HepG2 (cell line): ENCODE results near the gene KRT76. TPM values are rescaled to one million over a fixed set of nuclear protein-coding genes. Genes with fewer than 3 reads are reported as not detected.

Experiments
- ATAC-seq: fragments of 200-7000 bp; cut with Tn5 transposase; 3 replicates; pipeline ENCODE4 v1.9.1; 2020; ENCODE audit warnings: mild to moderate bottlenecking, moderate library complexity
- BruUV-seq: library from RNA; stranded (reverse); fragments of 400-500 nt; replicated peaks from 2 replicates; lab custom pipeline; 2021; lab: Mats Ljungman, UMichigan
- CTCF ChIA-PET: fragments of 300-600 bp; formaldehyde crosslinking; extraction: SDS; loops from one replicate; lab custom pipeline; 2021; ENCODE audit warnings: low total read pairs, inconsistent platforms, low intra/inter-chr PET ratio; lab: Yijun Ruan, JAX
- POLR2A ChIA-PET: fragments of 350-600 bp; sonication (Branson Sonifier 250); formaldehyde crosslinking; loops from one replicate; lab custom pipeline; 2020; ENCODE audit warnings: antibody characterized with exemption, inconsistent platforms; lab: Yijun Ruan, JAX
- DNase-seq: peaks from one replicate; pipeline ENCODE4 v3.0.0-alpha.2; 2015; ENCODE audit warnings: low spot score
- FAIRE-seq: peaks from 3 replicates; lab custom pipeline; 2011; peaks lifted over from hg19 to GRCh38; lab: Jason Lieb, UNC
- H2AFZ ChIP-seq: one replicate; pipeline ENCODE4 v1.6.1; 2011; ENCODE audit warnings: low read length, inconsistent platforms
- H3K27ac ChIP-seq: fragments of 300-600 bp; 3 replicates; pipeline ENCODE4 v1.8.0; 2011; ENCODE audit warnings: mixed run types, mild to moderate bottlenecking, mixed read lengths, low read length, inconsistent platforms; ENCODE audit not compliant: insufficient read depth; ENCODE audit errors: extremely low read length
- H3K27me3 ChIP-seq, 2 experiments: fragments of 200-600 bp in 1 of 2; 2 replicates in 1 of 2; 3 replicates in 1 of 2; pipeline versions ENCODE4 v1.6.0 to v1.8.0; 2011; ENCODE audit warnings: low read length in 2 of 2, mild to moderate bottlenecking in 2 of 2, moderate library complexity in 2 of 2, inconsistent platforms in 1 of 2; ENCODE audit not compliant: insufficient read depth in 2 of 2, control insufficient read depth in 1 of 2
- H3K36me3 ChIP-seq, 2 experiments: fragments of 200-600 bp in 1 of 2; replicated peaks in 1 of 2; 2 replicates in 1 of 2; 3 replicates in 1 of 2; pipeline versions ENCODE4 v1.5.1 to v1.8.0; 2011; ENCODE audit warnings: low read length in 2 of 2, inconsistent platforms in 1 of 2; ENCODE audit not compliant: insufficient read depth in 2 of 2, control insufficient read depth in 1 of 2
- H3K4me1 ChIP-seq: 2 replicates; pipeline ENCODE4 v1.5.1; 2012; ENCODE audit warnings: low read length, inconsistent platforms; ENCODE audit not compliant: insufficient read depth
- H3K4me2 ChIP-seq: 2 replicates; pipeline ENCODE4 v1.6.0; 2011; ENCODE audit warnings: low read depth, low read length, inconsistent platforms
- H3K4me3 ChIP-seq, 3 experiments: fragments of 200-600 bp in 1 of 3; sonication (generic), shearing (Covaris generic) in 1 of 3; replicated peaks in 1 of 3; 2 replicates each; pipeline ENCODE4 v1.5.1; 2011 to 2016; ENCODE audit warnings: low read length in 3 of 3, inconsistent platforms in 2 of 3, low read depth in 2 of 3, mild to moderate bottlenecking in 2 of 3, control low read depth in 1 of 3, mixed read lengths in 1 of 3; ENCODE audit not compliant: insufficient read depth in 1 of 3
- H3K79me2 ChIP-seq: one replicate; pipeline ENCODE4 v1.6.1; 2011; ENCODE audit warnings: low read length, inconsistent platforms; ENCODE audit not compliant: insufficient read depth
- H3K9ac ChIP-seq: 2 replicates; pipeline ENCODE4 v1.6.0; 2011; ENCODE audit warnings: mild to moderate bottlenecking, low read depth, low read length, inconsistent platforms; ENCODE audit not compliant: insufficient read depth
- H3K9me3 ChIP-seq: 2 replicates; pipeline ENCODE4 v1.5.1; 2012; ENCODE audit warnings: mild to moderate bottlenecking, low read length
- H4K20me1 ChIP-seq: 2 replicates; pipeline ENCODE4 v1.6.0; 2011; ENCODE audit warnings: inconsistent platforms, mild to moderate bottlenecking, low read length, moderate library complexity; ENCODE audit not compliant: insufficient read depth
- CAMTA2 ChIP-seq: sonication (generic); formaldehyde crosslinking; IDR thresholded peaks from 2 replicates; pipeline ENCODE4 v1.4.0; 2020; ENCODE audit warnings: mild to moderate bottlenecking, missing genetic modification reagents, borderline replicate concordance
- HNRNPK ChIP-seq: fragments of 200-400 bp; formaldehyde crosslinking; IDR thresholded peaks from 2 replicates; pipeline ENCODE4 v1.6.1; 2018; ENCODE audit warnings: low read length, low read depth, moderate library complexity, mild to moderate bottlenecking; ENCODE audit not compliant: poor library complexity, severe bottlenecking
- PRMT3 ChIP-seq: sonication (generic); formaldehyde crosslinking; IDR thresholded peaks from 2 replicates; pipeline ENCODE4 v1.8.1; 2022; ENCODE audit warnings: low read depth, mild to moderate bottlenecking, moderate library complexity, missing genetic modification reagents, borderline replicate concordance
- PRPF4 ChIP-seq: fragments of 200-400 bp; formaldehyde crosslinking; IDR thresholded peaks from 2 replicates; pipeline ENCODE4 v1.6.1; 2016; ENCODE audit warnings: low read length, low read depth; ENCODE audit not compliant: poor library complexity, severe bottlenecking
- RFX1 ChIP-seq: fragments of 450-650 bp; IDR thresholded peaks from 2 replicates; pipeline ENCODE4 v1.6.1; 2017
- ZNF264 ChIP-seq: sonication (generic); formaldehyde crosslinking; IDR thresholded peaks from 2 replicates; pipeline ENCODE4 v1.4.0; 2020; ENCODE audit warnings: missing genetic modification reagents
- ZNF547 ChIP-seq: sonication (generic); formaldehyde crosslinking; IDR thresholded peaks from 2 replicates; pipeline ENCODE4 v1.5.1; 2020; ENCODE audit warnings: mild to moderate bottlenecking, missing genetic modification reagents
- ZNF704 ChIP-seq: sonication (generic); formaldehyde crosslinking; IDR thresholded peaks from 2 replicates; pipeline ENCODE4 v1.8.1; 2023; ENCODE audit warnings: mild to moderate bottlenecking, inconsistent platforms, moderate library complexity, missing genetic modification reagents, borderline replicate concordance
- ZSCAN20 ChIP-seq: sonication (generic); formaldehyde crosslinking; IDR thresholded peaks from 2 replicates; pipeline ENCODE4 v1.4.0; 2020; ENCODE audit warnings: missing genetic modification reagents, mild to moderate bottlenecking, borderline replicate concordance
- ZSCAN5A ChIP-seq: sonication (generic); formaldehyde crosslinking; IDR thresholded peaks from 2 replicates; pipeline ENCODE4 v1.8.0; 2022; ENCODE audit warnings: mild to moderate bottlenecking, missing genetic modification reagents, borderline replicate concordance
- ZZZ3 ChIP-seq: sonication (generic); formaldehyde crosslinking; IDR thresholded peaks from 2 replicates; pipeline ENCODE4 v1.4.0; 2020; ENCODE audit warnings: missing genetic modification reagents, mild to moderate bottlenecking, borderline replicate concordance
- WGBS: methylation state at CpG from one replicate; pipeline ENCODE4 v1.1.6; 2017; ENCODE audit warnings: low lambda C conversion rate; 5-methylcytosine and 5-hydroxymethylcytosine counted together
- in situ Hi-C: cut with HindIII; loops from 2 replicates; pipeline ENCODE4 v1.10.0; 2017; ENCODE audit warnings: low pct_unique_long_range_greater_than_20kb; ENCODE audit not compliant: extremely low pct_ligation_motif_present
- intact Hi-C: fragments of 100-400 bp; cut with micrococcal nuclease; formaldehyde crosslinking; loops from one replicate; pipeline ENCODE4 v1.10.0; 2022; ENCODE audit not compliant: unreplicated experiment
- polyA plus RNA-seq, 8 experiments: library from polyadenylated mRNA; depleted of rRNA in 3 of 8; stranded (reverse) in 7 of 8; unstranded in 1 of 8; fragments of >200 nt; fragmentation: Illumina TruSeq in 4 of 8; extraction: Trizol in 4 of 8; gene quantifications; 2 replicates each; pipeline versions ENCODE4 v1.2.1 to v1.2.3, GENCODE V29; 2011 to 2016; ENCODE audit warnings: low read depth in 4 of 8, missing spikeins in 1 of 8, mixed read lengths in 1 of 8; ENCODE audit not compliant: insufficient read depth in 1 of 8
- total RNA-seq, 5 experiments: library from RNA; depleted of rRNA; stranded (reverse); fragments of >200 nt; fragmentation: Illumina TruSeq; extraction: Trizol; gene quantifications; 2 replicates each; pipeline ENCODE4 v1.2.3, GENCODE V29; 2016; ENCODE audit warnings: low read depth in 1 of 5

KRT76 gene
- total and polyA plus RNA-seq, 2 of the 13 experiments (the other 11 are each of a cell fraction or from before 2014, with no cell fraction given): not detected

- intact Hi-C loops: no loop called here
- no peak for FAIRE-seq
- no peak for ATAC-seq
- TF ChIP-seq ZSCAN5A (CRISPR knock-in tag): no peak
- no peak for TF ChIP-seq PRMT3 (CRISPR knock-in tag)
- no peak for TF ChIP-seq HNRNPK
- ChIA-PET POLR2A (no interaction called here), CTCF (no interaction called here)
- Histone ChIP-seq H3K36me3 (no peaks in the 10 kb centered on the region), H3K4me1 (no peaks in the 10 kb centered on the region), H3K79me2 (no peaks in the 10 kb centered on the region), H3K27me3 (no peaks in the 10 kb centered on the region; a peak in 1 of 5 replicates), H3K4me3 (no peak overlapping the region), H4K20me1 (no peaks in the 10 kb centered on the region), H3K27ac (no peak overlapping the region), H2AFZ (no peak overlapping the region), H3K9ac (no peak overlapping the region), H3K4me2 (no peak overlapping the region), H3K9me3 (no peaks in the 10 kb centered on the region)
- in situ Hi-C loops: no loop called here
- no TSS peak for BruUV-seq
- no peak for DNase-seq
- 5% methylated on average over 1 of the region's 1 CpG for WGBS
Measured at GRCh38 chr12:52800259-52800917, 23.2 kb upstream of the KRT76 start.

DNA sequence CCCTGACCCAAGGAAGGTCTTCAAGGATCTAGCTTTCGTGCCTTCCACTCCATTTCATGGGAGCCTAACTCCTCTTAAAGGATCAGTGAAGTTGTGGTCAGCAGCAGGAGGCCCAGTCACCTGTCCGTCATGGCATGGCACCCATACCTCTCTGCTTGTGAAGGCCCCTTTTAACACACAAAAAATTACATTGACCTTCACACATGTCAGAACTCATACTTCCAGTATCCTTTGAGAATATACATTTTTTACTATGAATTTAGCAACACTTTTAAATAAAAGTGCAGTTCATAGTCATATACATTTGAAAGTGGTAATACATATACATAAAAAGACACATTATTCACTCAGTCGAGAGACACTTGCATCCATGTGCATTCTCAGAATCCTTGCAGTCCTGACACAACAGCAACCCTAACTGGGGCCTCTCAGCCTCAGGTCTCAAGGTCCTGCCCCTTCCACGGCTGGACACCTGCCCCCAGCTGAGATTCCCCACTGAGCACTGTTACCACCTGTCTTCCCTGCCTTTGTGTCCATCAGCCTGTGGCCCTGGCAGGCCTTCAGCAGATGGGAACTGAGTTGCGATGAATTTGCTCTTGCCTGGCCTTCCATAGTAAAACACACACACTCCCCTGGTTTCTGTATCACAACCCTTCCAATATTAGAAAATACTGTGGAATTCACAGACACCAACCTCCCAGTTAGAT, 22.5 kb upstream of the KRT76 start:
- no peak overlapping the region for H2AFZ ChIP-seq
- 29% methylated on average over 4 of the region's 5 CpGs for WGBS
- POLR2A ChIA-PET: no interaction called here
- ATAC-seq (no peak), DNase-seq (no peak), FAIRE-seq (no peak)
- H3K4me2 ChIP-seq: no peak overlapping the region
- CTCF ChIA-PET: no interaction called here
- TF ChIP-seq ZZZ3 (CRISPR knock-in tag) (no peak), ZNF264 (no peak), CAMTA2 (CRISPR knock-in tag) (no peak), ZSCAN20 (no peak), PRPF4 (no peak), ZNF704 (CRISPR knock-in tag) (no peak), ZNF547 (CRISPR knock-in tag) (no peak), RFX1 (no peak)
- no peaks in the 10 kb centered on the region for H3K36me3 ChIP-seq
- no peak overlapping the region for H3K27ac ChIP-seq
- BruUV-seq: no TSS peak
- no peaks in the 10 kb centered on the region for H4K20me1 ChIP-seq
- no peaks in the 10 kb centered on the region for H3K9me3 ChIP-seq
- in situ Hi-C loops (no loop called here), intact Hi-C loops (no loop called here)
- H3K79me2 ChIP-seq: no peaks in the 10 kb centered on the region
- no peaks in the 10 kb centered on the region for H3K4me1 ChIP-seq
- H3K27me3 ChIP-seq: peaks cover 0 to 1% of the 10 kb centered on the region in 2 experiments; a peak in 2 of 5 replicates
- H3K9ac ChIP-seq: no peak overlapping the region
- H3K4me3 ChIP-seq: no peak overlapping the region
